Lung (tissue), 12 donors: Measurements from ENCODE around the gene IDH2. TPM values are rescaled to one million over a fixed set of nuclear protein-coding genes. Genes with fewer than 3 reads are reported as not detected.
"Not testable (repeated sequence)": the region's sequence is repeated elsewhere in the genome, so short reads cannot be mapped to it uniquely, and the experiment has no call there.

Source experiments
- ATAC-seq: fragments of 200-7000 bp; cut with Tn5 transposase; one replicate; pipeline ENCODE4 v1.9.1; 2020; ENCODE audit warnings: moderate number of reproducible peaks; ENCODE audit not compliant: insufficient read depth, low FRiP score
- DNase-seq, 3 donors: peaks; one replicate each; pipeline ENCODE4 v3.0.0-alpha.2; 2013 to 2017
- H3K27ac ChIP-seq, 2 donors: one replicate each; pipeline ENCODE4 v1.5.1; 2013; ENCODE audit warnings: mild to moderate bottlenecking in 2 of 2, moderate library complexity in 2 of 2, control low read depth in 1 of 2, inconsistent platforms in 1 of 2, low read depth in 1 of 2, low read length in 1 of 2
- H3K27me3 ChIP-seq, 3 donors: one replicate each; pipeline ENCODE4 v1.5.1; 2013; ENCODE audit warnings: low read length in 2 of 3; ENCODE audit not compliant: control insufficient read depth in 3 of 3, insufficient read depth in 3 of 3
- H3K36me3 ChIP-seq, 4 donors: one replicate each; pipeline ENCODE4 v1.5.1; 2013; ENCODE audit warnings: low read length in 4 of 4, mild to moderate bottlenecking in 1 of 4, moderate library complexity in 1 of 4; ENCODE audit not compliant: control insufficient read depth in 4 of 4, insufficient read depth in 4 of 4
- H3K4me1 ChIP-seq, 5 donors: one replicate each; pipeline ENCODE4 v1.5.1; 2013; ENCODE audit warnings: low read length in 5 of 5, mild to moderate bottlenecking in 2 of 5, moderate library complexity in 1 of 5; ENCODE audit not compliant: control insufficient read depth in 5 of 5, insufficient read depth in 5 of 5
- H3K4me3 ChIP-seq: one replicate; pipeline ENCODE4 v1.5.1; 2013; ENCODE audit warnings: mild to moderate bottlenecking, control low read depth, moderate library complexity
- H3K9ac ChIP-seq, 2 donors: one replicate each; pipeline ENCODE4 v1.5.1; 2013; ENCODE audit warnings: low read length in 2 of 2, control low read depth in 1 of 2; ENCODE audit not compliant: insufficient read depth in 1 of 2
- H3K9me3 ChIP-seq, 4 donors: one replicate each; pipeline ENCODE4 v1.5.1; 2013; ENCODE audit warnings: low read length in 3 of 4, mild to moderate bottlenecking in 1 of 4, moderate library complexity in 1 of 4; ENCODE audit not compliant: control insufficient read depth in 4 of 4, insufficient read depth in 3 of 4
- WGBS, 2 donors: extraction: QIAGEN DNeasy Blood & Tissue Kit; methylation state at CpG; one replicate each; pipeline ENCODE4 v1.1.7; 2013; 5-methylcytosine and 5-hydroxymethylcytosine counted together
- polyA plus RNA-seq, 2 donors: library from polyadenylated mRNA; stranded (reverse); fragments of 200-250 nt; gene quantifications; one replicate each; pipeline ENCODE4 v1.2.1, GENCODE V29; 2013
- total RNA-seq, 2 donors: library from RNA; depleted of rRNA in 1 of 2; stranded (reverse); fragments of >200 nt in 1 of 2; gene quantifications; one replicate each; pipeline ENCODE4 v1.2.1, GENCODE V29; 2014 to 2021
- TF ChIP-seq, protein P1 (sequence below): IDR thresholded peaks from 2 replicates; pipeline ENCODE4 v1.5.1; 2012; ENCODE audit warnings: mild to moderate bottlenecking; ENCODE audit errors: control extremely low read depth, extremely low read depth
- donor health status: control.
- donor health status: control.
- donor health status: Bipolar disorder and iron deficiency.
- donor health status: healthy.
- donor health status: DM: yes; HTN: yes; CAD: no.

The IDH2 gene
- total and polyA plus RNA-seq, 4 donors: 52.0 to 85.8 (median 72.3) TPM

GRCh38 chr15:90108038-90108437, 5.8 kb upstream of the IDH2 start:
- not testable (repeated sequence) for H3K4me3 ChIP-seq, DNase-seq, H3K27me3 ChIP-seq, H3K4me1 ChIP-seq, H3K9ac ChIP-seq, H3K9me3 ChIP-seq, H3K36me3 ChIP-seq, H3K27ac ChIP-seq, ATAC-seq
- WGBS, 2 donors: 95 to 96% methylated on average over 5 of the region's 5 CpGs

DNA sequence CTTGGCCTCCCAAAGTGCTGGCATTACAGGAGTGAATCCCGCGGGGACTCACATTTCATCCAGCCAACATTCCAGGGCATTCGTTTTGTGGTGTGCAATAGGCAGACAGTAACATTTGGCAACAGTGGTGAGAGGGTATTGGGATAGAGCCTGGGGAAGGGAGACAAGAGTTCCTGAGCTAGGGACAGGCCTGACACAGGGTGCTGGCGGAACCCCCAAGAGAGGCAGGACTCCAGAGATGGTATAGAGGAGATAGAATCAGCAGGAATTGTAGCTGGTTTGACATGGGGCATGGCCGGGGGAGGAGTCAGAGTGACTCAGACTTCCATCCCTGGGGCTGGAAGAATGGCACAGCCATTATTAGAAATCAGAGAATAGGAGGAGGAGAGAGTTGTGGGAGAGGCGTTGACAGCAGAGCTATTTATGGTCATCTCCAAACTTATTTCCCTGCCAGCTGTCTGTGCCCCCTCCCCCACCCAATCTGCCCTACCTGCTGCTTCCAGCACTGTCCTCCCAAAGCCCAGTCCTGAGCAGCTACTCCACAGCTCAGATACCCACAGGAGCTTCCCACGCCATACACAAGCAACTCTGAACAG, 4.4 kb upstream of the IDH2 start:
- no peak for DNase-seq
- no peak overlapping the region for H3K4me3 ChIP-seq
- peak overlapping the region in 1 of 2 donors; percentile 81 for H3K27ac ChIP-seq

GRCh38 chr15:90105521-90105920, 3.3 kb upstream of the IDH2 start:
- TF ChIP-seq, protein P1, sequence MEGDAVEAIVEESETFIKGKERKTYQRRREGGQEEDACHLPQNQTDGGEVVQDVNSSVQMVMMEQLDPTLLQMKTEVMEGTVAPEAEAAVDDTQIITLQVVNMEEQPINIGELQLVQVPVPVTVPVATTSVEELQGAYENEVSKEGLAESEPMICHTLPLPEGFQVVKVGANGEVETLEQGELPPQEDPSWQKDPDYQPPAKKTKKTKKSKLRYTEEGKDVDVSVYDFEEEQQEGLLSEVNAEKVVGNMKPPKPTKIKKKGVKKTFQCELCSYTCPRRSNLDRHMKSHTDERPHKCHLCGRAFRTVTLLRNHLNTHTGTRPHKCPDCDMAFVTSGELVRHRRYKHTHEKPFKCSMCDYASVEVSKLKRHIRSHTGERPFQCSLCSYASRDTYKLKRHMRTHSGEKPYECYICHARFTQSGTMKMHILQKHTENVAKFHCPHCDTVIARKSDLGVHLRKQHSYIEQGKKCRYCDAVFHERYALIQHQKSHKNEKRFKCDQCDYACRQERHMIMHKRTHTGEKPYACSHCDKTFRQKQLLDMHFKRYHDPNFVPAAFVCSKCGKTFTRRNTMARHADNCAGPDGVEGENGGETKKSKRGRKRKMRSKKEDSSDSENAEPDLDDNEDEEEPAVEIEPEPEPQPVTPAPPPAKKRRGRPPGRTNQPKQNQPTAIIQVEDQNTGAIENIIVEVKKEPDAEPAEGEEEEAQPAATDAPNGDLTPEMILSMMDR: no peak
- 84 to 94% methylated on average over 7 of the region's 7 CpGs for WGBS, 2 donors
- H3K36me3 ChIP-seq: no peaks in the 10 kb centered on the region
- H3K9me3 ChIP-seq: no peaks in the 10 kb centered on the region
- H3K4me3 ChIP-seq: no peak overlapping the region
- H3K27ac ChIP-seq: peak overlapping the region in 1 of 2 donors; percentile 50
- ATAC-seq (no peak), DNase-seq (no peak)
- peaks cover 3 to 13% (median 7%) of the 10 kb centered on the region in 5 donors for H3K4me1 ChIP-seq
- no peak overlapping the region for H3K9ac ChIP-seq
- H3K27me3 ChIP-seq: no peaks in the 10 kb centered on the region

More for the DNA sequence above, 4.4 kb upstream of the IDH2 start:
- TF ChIP-seq, protein P1: no peak
- H3K9me3 ChIP-seq: no peaks in the 10 kb centered on the region
- no peak overlapping the region for H3K9ac ChIP-seq
- no peaks in the 10 kb centered on the region for H3K27me3 ChIP-seq
- WGBS, 2 donors: 78% methylated on average over 7 of the region's 7 CpGs
- no peak for ATAC-seq
- no peaks in the 10 kb centered on the region for H3K36me3 ChIP-seq
- peaks cover 0 to 3% (median 0%) of the 10 kb centered on the region in 5 donors for H3K4me1 ChIP-seq

GRCh38 chr15:90104551-90104950, 2.3 kb upstream of the IDH2 start:
- no peaks in the 10 kb centered on the region for H3K27me3 ChIP-seq
- peaks cover 4 to 21% (median 8%) of the 10 kb centered on the region in 5 donors for H3K4me1 ChIP-seq
- ATAC-seq (no peak), DNase-seq (peak in 2 of 3 donors; percentile 37 to 76)
- H3K9ac ChIP-seq: no peak overlapping the region
- H3K36me3 ChIP-seq: no peaks in the 10 kb centered on the region
- no peaks in the 10 kb centered on the region for H3K9me3 ChIP-seq
- H3K4me3 ChIP-seq: no peak overlapping the region
- WGBS, 2 donors: 73 to 77% methylated on average over 4 of the region's 4 CpGs
- H3K27ac ChIP-seq: peak overlapping the region in 1 of 2 donors; percentile 97
- TF ChIP-seq, protein P1: no peak
